ENCODE data around the gene SKIC3.

DNA sequence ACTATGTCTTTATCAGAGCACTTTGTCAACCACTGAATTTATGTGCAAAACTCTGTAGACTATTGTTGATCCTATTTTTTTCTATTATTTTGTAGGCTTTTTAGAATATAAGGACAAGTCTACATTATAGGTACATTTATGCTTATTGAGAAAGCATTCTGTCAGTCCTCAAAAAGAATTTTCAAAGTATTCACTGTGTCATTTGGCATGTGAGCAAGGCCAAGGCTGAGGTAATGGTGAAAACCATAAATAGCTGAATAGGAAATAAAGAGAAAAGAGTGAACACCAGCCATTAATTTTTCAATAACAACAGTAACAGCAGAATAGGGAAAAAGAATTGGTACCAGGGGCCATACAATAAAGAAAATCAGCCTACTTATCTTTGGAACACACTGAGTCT lies 21.0 kb downstream of the SKIC3 start:
- TF ChIP-seq, protein P1, sequence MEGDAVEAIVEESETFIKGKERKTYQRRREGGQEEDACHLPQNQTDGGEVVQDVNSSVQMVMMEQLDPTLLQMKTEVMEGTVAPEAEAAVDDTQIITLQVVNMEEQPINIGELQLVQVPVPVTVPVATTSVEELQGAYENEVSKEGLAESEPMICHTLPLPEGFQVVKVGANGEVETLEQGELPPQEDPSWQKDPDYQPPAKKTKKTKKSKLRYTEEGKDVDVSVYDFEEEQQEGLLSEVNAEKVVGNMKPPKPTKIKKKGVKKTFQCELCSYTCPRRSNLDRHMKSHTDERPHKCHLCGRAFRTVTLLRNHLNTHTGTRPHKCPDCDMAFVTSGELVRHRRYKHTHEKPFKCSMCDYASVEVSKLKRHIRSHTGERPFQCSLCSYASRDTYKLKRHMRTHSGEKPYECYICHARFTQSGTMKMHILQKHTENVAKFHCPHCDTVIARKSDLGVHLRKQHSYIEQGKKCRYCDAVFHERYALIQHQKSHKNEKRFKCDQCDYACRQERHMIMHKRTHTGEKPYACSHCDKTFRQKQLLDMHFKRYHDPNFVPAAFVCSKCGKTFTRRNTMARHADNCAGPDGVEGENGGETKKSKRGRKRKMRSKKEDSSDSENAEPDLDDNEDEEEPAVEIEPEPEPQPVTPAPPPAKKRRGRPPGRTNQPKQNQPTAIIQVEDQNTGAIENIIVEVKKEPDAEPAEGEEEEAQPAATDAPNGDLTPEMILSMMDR (IDR thresholded peaks at IDR 0.05; ENCODE audit: borderline replicate concordance, extremely low read depth, low read length, poor library complexity, severe bottlenecking): no peak
- no peak for TF ChIP-seq EZH2 (IDR thresholded peaks at IDR 0.05; ENCODE audit: borderline replicate concordance, low read depth, low read length, severe bottlenecking)
